GM18519 (cell line): ENCODE measurements around the gene DHX58.

Experiments
- ATAC-seq: cut with Tn5 transposase; IDR thresholded peaks from one replicate; pipeline ENCODE4 v1.9.1; 2021; ENCODE audit warnings: mild to moderate bottlenecking, moderate library complexity; ENCODE audit not compliant: unreplicated experiment, low FRiP score

DHX58 gene

DNA sequence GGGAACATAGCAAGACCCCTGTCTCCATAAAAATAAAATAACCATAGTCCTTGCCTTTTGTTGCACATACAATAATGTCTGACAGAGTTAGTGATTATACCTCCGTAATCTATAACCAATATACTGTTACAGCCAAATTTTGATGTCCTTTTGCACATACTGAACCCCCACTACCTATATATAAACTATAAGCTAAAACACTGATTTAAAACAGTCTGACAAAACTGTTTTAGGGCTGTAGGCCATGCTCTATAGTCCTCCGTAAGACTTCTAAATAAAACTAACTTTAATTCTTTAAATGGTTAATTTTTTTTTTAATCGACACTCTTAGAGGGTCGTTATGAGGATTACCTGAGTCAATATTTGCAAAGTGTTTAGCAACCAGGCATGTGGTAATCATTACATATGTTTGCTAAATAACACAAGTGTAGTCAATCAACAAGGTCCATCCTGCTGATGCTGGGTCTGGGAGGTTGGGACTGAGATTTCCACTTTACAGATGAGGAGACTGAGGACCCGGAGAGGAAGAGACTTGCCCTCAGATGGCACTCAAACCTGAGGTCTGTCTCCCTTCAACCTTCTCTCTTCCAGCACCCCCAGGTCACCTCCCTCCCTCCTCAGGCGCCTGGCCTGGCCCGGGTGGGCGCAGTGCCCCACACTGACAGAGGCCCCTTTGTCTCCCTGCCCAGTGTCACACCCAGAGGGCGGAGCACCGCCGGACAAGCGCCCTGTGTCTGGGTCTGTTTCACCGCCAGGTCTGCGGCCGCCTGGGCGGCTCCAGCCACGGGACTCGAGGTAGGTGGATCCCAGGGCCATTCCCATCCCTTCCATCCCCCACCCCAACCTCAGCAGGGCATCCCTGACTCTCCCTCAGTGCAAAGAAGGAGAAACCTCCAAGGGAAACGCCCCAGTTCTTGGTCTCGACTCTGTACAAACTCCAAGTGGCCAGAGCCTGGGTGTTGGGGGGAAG is 24.5 kb downstream of the DHX58 start:
- no peak for ATAC-seq

- no peak for ATAC-seq
These were observed 25.3 kb downstream of the DHX58 start for GRCh38 chr17:42087042-42087701.

DNA sequence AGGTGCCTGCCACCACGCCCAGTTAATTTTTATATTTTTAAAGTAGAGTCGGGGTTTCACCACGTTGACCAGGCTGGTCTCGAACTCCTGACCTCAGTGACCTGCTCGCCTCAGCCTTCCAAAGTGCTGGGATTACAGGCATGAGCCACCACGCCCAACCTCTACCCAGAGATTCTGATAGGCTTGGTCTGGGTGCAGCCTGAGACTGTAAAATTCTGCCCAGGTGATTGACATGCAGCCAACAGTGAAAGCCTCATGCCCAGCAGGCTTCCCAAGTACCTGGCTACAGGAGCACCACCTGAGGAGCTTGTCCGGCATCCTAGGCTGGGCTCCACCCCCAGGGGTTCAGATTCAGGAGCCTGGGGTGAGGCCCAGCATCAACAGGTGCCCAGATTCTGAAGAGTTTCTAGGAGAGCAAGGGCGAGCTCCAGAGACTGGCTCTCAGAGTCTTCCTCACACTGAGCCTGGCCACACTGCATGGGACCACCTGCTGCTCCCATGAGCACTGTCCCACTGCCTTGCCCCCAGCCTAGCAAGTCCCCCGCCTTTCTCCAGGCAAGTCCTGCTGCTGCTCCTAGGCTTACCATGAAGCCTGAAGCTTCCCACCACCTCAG is 30.9 kb downstream of the DHX58 start:
- no peak for ATAC-seq

- ATAC-seq: no peak
These were observed 33.0 kb downstream of the DHX58 start for GRCh38 chr17:42079541-42079940.

DNA sequence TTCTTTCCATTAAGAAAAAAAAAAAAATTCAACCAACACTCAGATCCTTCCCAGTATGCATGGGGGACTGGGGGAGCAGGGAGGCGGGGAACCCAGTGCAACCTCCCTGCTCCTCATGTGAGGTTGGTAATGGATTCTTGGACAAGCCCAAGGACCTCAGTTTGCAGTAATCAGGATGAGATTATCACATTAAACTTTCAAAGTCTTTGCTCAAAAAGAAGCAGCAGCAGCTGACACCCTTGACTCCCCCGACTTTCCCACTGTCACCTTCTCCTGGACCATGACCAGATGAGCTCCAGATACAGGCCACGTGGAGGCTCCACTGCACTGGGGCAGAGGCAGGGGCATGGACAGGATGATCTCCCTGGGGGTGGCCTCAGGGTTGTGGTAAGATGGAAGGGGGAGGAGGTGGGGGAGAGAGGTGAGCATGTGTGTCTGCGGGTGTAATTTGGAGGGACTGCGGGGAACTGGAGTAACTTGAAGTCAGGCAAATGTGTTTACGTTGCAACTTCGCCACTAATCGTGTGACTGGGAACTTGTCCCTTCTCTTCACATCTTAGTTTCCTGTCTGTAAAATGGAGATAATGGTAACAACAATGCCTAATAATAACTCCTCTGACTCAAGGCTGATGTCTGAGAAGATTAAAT is 34.0 kb downstream of the DHX58 start:
- ATAC-seq: no peak

GRCh38 chr17:42077755-42078154 is 34.8 kb downstream of the DHX58 start:
- ATAC-seq: no peak

DNA sequence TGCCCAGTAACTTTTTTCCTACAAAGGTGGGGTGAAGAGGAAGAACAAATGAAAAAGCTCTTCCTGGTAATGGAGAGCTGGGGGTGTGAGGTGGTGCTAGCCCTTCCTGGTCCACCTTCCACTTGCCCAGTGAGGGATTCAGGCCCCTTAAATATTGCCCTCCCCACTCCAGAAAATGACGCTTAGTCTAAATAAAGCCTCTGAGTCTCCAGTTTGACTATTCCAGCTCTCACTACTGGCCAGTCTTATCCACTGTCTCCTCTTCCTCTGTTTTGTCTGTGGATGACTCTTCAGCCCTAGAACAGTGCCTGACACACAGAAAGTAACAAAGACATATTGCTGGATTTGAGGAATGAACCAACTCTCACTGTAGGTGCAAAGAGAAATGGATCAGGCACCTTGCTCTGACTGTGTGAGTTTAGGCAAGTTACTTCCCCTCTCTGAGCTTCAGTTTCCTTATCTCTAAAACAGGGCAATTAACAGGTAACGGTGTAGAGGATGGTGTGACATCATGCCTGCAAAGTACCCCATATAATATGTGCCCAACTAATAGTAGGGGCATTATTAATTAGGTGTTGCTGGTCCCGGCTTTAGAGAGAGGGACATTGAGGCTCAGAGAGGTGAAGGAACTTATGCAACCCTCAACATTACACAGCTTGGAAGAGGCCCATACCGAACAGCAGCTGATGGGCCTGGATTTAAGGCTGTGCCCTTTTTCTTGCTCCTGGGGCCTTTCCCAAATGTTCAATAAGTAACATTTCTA is 35.5 kb downstream of the DHX58 start:
- ATAC-seq: no peak

- ATAC-seq: no peak
These were observed 36.7 kb downstream of the DHX58 start for GRCh38 chr17:42075789-42076188.

DNA sequence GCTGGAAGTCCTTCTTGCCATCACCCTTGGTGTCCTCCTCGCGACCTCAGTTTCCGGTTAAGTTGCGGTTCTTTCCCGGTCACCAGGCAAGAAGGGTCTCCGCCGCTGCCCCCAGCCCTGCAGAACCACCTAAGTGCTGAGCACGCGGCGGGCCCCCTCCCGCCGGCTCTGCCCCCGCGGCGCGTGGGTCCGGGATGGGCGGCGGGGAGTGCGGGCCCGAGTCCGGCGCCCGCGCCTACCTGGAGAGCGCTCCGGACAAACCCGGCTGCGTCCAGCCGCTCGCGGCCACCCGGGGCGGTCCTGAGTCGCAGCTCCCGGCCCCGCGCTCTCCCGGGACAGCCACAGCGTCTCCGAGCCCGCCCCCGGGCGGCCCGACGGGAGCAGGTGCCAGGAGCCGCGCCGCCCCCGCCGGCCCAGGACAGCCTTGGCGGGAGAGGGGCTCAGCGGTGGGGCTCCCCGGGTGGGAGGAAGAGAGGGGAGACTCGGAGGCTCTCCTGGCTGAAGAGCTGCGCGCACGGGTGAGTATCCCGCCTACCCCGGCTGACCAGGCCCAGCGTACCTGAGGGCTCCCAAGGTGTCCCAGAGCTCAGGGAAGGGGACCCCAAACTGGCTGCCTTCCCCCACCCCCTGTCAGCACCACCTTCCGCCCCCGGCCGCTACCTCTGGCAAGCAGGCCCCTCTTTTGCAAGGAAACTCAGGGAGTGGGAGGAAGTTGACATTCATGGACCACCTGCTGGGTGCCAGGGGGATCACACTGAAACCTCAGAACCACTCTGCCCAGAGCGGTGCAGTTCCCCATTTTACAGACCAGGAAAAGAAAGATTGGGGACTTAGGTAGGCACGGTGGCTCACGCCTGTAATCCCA is 40.0 kb downstream of the DHX58 start:
- ATAC-seq: no peak

- no peak for ATAC-seq
These were observed 40.7 kb downstream of the DHX58 start for GRCh38 chr17:42071810-42072209.

- no peak for ATAC-seq
These were observed 43.5 kb downstream of the DHX58 start for GRCh38 chr17:42068979-42069378.

DNA sequence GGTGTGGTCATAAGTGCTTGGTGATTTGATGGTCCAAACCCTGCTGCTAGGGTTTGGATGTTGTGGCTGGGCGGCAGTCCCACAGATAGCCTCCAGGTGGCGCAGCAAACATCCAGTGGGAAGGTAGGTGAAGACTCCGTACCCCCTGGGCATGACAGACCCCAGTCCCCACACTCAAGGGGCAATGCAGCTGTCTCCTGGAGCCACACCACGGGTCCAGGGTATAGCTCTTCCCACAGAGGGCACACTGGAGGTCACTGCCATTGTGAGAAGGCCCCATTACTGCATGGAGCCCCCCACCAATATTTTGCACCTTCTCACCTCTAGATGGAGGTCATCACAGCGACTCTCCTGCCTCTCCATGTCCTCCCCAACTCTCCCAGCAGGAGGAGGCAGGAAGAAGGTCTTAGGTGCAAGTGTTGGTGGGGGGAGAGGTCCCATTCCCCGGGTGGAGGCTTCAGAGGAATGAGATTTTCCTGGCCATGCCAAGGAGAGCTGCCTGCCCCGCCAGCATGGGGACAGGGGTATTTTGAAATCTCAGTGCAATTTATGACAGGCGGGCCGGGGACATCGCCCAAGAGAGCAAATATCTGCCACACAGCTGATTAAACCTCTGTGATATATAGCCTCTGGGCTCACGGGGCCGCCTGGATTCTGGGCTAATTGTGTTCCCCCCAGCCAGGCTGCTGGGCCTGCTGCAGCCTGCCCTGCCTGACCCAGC is 45.0 kb downstream of the DHX58 start:
- ATAC-seq: no peak

- no peak for ATAC-seq
These were observed 47.3 kb downstream of the DHX58 start for GRCh38 chr17:42065201-42065600.

GRCh38 chr17:42062681-42063080 is 49.8 kb downstream of the DHX58 start:
- ATAC-seq: no peak

GRCh38 chr17:42061646-42062487 is 50.6 kb downstream of the DHX58 start:
- ATAC-seq: no peak

DNA sequence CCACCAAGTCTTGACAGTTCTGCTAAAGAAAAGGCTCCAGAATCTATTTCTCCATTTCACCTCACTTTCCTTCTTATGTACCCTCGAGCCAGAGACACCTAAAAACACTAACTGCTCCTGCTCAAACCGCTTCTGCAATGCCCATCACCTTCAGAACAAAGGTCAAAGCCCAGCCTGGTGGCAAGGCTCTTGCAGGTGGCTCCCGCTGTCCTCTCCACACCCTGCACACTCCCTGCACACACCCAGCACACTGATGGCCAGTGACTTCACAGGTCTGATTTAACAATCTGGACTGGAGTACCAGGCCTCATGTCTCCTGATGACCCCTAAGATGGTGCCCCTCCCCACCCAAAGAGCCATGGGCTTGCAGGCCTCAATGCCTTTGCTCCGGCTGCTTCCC is 52.3 kb downstream of the DHX58 start:
- no peak for ATAC-seq

- ATAC-seq: no peak
These were observed 52.7 kb downstream of the DHX58 start for GRCh38 chr17:42059815-42060214.

DNA sequence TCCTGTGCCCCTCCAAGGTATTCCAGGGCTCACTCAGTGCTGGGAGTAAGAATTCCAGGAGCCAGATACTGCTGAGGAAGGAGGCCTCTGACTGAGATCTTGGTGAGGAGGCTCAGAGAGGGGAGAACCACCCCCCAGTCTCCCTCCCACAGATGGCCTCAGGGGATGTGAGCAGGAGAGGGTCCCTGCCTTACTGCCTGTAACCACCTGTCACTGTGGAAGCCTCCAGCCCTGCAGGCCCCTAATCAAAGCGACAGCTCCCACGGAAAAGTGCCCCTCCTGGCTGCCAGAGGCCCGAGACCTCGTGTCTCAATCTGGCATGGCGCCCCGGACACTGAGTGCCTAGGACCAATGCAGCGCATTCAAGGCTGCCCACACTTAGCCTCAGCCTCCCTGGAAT is 54.5 kb downstream of the DHX58 start:
- ATAC-seq: no peak
